Measurements from ENCODE around the gene RABGEF1.

DNA sequence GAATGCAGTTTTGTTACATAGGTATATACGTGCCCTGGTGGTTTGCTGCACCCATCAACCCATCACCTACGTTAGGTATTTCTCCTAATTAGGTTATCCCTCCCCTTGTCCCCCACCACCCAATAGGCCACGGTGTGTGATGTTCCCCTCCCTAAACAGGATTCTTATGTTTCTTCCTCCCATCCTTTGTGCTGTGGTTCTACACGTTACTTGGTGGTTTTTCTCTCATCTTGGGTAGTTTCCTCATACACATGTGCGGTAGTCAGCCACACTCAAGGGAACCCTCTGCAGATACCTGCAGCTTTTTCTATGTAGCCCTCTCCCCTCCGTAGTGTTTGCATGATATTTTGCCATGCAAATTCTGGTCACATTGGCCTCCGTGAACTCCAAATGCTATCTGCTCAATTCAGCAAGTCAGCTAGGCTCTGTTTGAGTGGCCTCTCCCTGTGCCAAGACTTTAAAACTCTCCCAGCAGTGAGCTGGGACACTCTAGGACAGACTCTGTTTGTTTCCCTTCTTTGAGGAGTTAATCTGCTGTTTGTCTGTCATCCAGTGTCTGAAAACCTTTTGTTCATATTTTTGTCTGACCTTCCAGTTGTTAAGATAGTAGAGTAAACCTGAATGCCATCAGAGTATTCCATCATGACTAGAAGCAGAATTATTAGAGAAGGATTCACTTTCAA is 41.0 kb downstream of the RABGEF1 start:
- TF ChIP-seq, protein P1, sequence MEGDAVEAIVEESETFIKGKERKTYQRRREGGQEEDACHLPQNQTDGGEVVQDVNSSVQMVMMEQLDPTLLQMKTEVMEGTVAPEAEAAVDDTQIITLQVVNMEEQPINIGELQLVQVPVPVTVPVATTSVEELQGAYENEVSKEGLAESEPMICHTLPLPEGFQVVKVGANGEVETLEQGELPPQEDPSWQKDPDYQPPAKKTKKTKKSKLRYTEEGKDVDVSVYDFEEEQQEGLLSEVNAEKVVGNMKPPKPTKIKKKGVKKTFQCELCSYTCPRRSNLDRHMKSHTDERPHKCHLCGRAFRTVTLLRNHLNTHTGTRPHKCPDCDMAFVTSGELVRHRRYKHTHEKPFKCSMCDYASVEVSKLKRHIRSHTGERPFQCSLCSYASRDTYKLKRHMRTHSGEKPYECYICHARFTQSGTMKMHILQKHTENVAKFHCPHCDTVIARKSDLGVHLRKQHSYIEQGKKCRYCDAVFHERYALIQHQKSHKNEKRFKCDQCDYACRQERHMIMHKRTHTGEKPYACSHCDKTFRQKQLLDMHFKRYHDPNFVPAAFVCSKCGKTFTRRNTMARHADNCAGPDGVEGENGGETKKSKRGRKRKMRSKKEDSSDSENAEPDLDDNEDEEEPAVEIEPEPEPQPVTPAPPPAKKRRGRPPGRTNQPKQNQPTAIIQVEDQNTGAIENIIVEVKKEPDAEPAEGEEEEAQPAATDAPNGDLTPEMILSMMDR (IDR thresholded peaks at IDR 0.05; ENCODE audit: insufficient read depth, low read depth, low read length), result no peak
- TF ChIP-seq EZH2 (IDR thresholded peaks at IDR 0.05; ENCODE audit: insufficient read depth, low read length), result no peak

Measured in astrocyte (in vitro differentiated cells and primary cell).